ENCODE data around the gene TRAF1.
A peak's percentile ranks its signal among the peaks of the same experiment; 100 is the strongest.

Gene TRAF1

GRCh38 chr9:120904061-120904977, 22.3 kb downstream of the TRAF1 start:
- peak; percentile 66 for DNase-seq

DNA sequence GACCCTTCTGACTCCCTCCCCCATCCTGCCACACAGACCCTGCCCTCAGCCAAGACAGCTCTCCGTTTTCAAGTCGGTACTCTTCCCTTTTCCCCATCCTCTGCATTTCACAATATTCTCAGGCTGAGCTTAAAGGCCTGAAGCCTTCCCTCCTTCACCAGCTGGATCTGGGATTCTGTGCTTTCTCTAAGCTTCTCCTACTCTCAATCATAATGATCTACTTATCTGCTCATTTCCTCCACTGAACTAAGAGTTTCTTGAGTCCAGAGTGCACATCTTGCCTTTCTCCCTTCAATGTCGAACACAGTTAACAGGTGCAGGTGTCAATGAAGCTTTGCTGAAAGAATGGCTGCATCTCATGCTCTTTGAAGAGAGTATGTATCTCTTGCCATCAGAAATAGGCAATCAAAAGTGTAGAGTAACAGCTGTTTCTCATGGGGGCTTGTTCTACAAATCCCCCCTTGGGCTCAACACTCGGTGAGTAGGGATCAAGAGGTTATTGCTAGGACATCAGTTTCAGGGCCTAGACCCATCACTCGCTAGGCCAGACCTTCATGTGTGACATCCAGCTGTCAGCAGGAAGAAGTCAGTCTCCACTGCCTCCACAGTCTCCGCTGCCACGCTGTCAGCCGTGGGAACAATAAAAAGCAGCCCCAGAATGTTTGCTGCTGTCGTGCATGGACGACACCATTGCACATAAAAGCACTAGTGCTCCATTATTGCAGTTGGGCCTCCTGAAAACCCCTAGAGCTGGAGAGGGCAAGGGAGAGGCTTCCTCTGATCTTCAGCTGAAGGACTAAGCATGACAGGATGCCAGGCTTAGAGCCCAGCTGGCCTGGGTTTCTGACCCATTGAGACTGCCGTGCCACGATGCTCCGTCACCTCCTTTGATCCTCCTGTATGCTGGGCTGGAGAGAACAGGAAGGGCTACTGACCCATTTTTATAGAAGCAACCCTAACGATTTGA, 23.7 kb downstream of the TRAF1 start:
- no peak for DNase-seq

DNA sequence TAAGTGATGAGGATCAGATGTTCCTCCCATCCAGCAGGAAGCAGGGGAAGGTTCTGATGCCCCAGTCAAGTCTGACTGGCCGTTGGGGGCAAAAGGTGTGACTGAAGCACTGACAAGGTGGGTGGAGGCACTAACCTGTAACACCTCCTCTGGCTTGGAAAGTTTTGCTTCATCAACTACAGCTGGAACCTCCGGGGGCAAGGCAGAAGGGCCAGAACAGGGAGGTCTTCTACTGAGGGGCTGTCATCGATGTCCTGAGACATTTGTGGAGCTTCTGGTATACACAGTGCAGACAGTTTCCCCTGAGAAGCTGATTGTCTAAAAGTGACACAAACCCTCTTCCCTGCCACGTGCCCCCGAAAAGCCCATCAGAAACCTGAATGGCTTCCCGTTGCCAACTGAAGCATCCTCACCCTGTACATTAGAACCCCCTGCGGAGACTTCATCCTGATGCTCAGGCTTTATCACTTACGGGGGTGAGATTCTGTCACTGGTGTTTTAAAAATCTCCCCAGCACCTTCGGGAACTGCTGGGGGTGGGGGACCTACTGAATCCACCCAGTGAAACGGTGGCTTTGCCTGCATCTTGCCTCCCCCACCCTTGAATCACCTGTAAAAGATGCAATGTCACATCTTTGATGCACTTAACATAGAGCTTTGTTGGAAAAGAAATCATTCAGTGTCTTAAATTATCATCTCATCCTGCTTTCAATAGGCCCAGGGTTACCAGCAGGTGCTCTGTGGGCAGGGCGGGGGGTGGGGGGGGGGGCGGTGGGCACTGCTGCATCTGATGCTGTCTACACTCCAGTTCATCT, 24.6 kb downstream of the TRAF1 start:
- no peak for DNase-seq

DNA sequence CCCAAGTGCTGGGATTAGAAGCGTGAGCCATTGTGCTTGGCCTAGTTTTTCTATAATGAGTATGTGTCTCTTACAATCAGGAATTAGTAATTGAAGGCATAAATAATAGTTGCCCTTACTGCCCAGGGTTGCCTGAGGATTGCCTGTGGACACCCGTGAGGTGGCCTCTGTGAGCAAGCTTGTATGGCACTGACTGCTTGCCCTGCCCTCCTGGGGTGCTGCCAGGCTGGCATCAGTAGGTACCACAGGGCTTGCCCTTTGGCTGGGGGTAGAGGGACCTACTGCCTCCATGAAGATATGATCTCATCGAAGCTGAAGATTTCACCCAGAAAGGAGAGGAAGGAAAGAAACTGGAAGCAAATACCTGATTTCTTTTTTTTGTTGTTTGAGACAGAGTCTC, 25.8 kb downstream of the TRAF1 start:
- no peak for DNase-seq

DNA sequence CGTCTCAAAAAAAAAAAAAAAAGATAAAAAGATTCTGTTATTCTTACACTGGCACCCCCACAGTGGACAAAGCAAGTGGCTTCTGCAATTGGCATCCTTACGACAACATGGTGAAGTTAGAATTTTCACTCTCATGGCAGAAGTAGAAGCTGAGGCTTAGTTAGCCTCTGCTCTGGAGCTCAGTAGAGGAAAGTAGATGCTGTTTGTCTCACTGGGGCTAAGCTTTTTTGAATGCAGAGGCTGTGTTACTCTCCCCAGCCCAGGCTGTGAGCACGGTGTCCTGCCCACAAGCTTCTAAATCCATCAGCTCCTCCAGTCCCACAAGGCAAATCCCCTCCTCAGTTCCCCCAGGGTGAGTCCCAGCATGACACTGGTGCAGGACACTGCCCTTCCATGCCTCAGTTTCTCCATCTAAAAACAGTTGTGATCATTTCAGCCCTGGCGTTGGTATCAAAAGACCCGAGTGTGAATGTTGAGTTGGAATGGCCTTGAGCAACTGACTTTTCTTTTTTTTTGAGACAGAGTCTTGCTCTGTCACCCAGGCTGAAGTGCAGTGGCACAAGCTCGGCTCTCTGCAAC, 27.0 kb downstream of the TRAF1 start:
- no peak for DNase-seq

GRCh38 chr9:120898396-120898795, 28.2 kb downstream of the TRAF1 start:
- no peak for DNase-seq

DNA sequence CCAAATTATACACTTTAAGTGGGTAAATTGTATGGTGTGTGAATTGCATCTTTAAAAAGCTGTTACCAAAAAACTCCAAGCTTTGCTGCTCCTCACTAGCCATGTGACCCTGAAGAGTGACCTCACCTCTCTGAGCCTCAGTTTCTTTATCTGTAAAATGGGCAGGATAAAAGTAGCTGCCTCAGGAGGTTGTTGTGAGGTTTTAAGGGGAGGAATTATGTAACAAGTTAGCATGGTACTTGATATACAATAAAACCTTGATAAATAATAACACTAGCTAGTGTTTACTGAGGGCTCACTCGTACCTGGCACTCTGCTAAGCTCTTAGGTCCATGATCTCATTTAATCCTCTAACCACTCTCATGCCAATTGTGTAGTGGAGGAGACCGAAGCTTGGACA, 30.6 kb downstream of the TRAF1 start:
- DNase-seq = no peak

DNA sequence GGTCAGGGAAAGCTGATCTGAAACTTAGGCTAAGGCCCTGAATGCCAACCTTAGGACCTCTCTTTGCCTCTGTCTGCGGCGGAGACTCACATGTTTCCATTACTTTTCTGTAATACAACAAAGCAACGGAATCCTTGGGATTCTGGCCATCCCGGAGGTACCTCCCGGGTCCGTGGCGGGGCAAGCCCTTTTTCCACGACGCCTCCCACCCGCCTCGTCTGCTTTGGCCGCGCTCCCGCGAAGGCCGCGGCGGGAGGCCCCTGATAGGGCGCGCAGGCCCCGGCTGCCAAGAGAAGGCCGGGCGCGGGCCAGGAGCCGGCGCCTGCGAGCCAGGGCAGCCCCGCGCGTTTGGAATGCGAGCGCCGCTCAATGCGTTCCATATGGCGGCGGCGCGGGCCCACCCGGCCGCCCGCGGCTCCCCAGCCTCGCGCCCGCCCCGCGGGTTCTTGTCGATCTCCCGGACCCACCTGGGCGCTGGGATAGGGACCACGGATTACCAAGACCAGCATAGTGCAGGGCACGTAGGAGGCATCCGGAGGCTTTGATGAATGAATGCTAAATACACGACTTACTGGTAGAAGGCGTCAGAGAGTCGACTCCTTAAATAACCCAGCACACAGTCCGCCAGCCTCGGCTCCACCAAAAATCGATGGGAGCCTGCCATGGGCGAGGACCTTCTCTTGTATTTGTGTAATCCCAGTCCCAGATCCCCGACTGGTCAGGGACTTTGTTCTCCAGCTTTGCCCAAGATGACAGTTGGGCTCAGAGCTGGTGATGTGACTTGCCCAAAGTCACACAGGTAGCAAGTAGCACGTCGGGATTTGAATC, 32.1 kb downstream of the TRAF1 start:
- DNase-seq = no peak

GRCh38 chr9:120893611-120894307, 32.8 kb downstream of the TRAF1 start:
- no peak for DNase-seq

- peak; percentile 64 for DNase-seq
Measured at GRCh38 chr9:120892748-120893610, 33.6 kb downstream of the TRAF1 start.

DNA sequence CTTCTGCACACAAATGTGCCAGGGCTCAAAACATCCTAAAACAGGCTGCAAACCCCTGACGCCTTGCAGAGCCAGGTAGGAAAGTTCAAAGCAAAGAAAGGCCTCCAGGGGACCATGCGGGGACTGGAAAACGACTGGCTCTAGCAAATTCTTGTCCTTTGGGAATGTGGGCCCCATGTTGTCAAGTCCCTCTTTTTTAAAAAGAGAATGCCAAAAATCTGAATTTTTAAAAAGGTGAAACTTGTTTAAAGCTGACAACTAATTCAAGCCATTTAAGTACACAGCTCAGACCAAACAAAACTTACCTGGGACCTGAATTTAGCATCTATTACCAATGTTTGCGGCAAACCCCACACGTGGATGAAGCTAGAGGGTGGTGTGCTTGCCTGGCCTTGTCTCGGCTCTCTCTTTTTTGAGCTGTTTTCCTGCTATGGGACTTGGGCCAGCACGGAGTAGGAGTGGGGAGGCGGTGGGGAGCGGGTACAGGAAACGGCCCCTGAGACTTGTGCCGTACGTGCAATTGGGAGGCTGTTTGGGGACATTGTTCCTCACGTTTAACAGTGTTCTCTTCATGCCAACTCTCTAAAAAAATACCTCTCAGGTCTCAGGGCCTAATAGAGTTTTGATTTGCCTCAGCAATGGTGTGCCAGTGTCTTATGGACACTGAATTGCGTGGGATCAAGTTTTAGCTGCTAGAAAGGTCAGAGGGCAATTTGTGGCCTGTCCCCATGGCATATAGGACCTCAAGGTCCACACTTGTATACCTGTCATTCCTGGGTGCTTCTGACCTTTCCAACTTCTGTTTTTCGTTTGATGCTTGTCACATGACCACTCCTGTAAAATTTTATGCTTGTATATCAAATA, 34.5 kb downstream of the TRAF1 start:
- DNase-seq = no peak

- peak; percentile 59 for DNase-seq
Measured at GRCh38 chr9:120891245-120891883, 35.2 kb downstream of the TRAF1 start.

GRCh38 chr9:120890320-120891244, 36.0 kb downstream of the TRAF1 start:
- DNase-seq = no peak

DNA sequence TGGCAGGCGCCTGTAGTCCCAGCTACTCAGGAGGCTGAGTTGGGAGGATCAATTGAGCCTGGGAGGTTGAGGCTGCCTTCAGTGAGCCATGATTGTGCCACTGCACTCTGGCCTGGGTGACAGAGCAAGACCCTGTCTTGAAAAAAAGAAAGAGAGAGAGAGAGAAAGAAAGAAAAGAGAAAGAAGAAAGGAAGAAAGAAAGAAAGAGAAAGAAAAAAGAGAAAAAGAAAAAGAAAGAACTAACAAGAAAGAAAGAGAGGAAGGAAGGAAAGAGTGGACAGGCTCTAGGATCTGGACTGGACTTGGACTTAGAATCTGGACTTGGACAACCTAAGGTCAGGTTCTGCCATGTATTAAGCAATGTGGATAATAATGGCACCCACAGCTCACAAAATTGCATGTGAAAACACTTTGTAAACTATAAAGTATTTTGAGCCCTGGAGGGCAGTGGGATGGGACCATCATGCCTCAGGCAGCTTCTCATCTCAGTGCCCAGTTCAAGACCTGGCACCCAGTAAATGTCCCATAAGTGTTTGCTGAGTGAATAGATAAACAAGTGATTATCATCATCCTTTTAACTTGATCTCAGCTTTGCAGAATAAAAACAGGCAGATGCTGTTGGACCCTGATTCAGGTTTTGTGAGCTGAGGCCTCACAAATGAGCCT, 36.9 kb downstream of the TRAF1 start:
- DNase-seq = no peak

DNA sequence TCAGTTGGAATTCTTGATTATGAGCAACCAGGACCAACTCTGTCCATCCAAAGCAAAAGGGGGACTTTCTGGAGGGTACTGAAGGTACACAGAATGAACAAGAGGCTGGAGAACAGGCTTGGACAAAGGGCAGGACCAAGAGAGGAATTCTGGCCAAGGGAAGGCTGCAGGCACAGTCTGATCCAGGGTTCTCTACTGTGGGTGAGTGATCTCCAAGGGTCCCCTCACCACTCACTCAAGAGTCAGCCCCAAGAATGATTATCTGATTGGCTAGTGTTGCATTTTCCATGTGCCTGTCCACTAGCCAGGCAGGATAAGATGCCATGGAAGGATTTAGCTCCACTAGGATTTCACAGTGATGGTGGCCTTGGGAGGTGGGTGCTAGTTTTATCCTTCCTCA, 38.0 kb downstream of the TRAF1 start:
- DNase-seq = no peak

DNA sequence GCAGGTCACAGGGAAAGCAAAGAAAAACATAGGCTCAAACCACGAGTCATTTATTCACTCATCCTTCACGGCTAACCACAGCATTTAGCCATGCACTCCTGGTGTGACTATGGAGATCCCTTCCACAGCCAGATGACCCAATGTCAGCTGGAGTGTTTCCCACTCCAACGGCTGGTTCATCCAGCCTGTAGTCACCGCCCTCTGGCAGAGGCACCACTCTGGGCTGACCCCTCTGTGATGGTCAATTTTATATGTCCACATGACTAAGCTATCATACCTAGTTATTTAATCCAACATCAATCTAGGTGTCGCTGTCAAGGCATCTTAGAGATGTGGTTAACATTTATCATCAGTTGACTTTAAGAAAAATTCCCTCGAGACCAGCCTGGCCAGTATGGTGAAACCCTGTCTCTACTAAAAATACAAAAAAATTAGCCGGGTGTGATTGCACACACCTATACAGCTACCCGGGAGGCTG, 40.1 kb downstream of the TRAF1 start:
- no peak for DNase-seq
